ENCODE data around the gene PTPRG. TPM values are rescaled to one million over a fixed set of nuclear protein-coding genes. Genes with fewer than 3 reads are reported as not detected.
"Not testable (repeated sequence)": the region's sequence is repeated elsewhere in the genome, so short reads cannot be mapped to it uniquely, and the experiment has no call there.

PTPRG gene
- total RNA-seq, 3 donors from 2014 or later: 0.10 to 0.19 (median 0.13) TPM

DNA sequence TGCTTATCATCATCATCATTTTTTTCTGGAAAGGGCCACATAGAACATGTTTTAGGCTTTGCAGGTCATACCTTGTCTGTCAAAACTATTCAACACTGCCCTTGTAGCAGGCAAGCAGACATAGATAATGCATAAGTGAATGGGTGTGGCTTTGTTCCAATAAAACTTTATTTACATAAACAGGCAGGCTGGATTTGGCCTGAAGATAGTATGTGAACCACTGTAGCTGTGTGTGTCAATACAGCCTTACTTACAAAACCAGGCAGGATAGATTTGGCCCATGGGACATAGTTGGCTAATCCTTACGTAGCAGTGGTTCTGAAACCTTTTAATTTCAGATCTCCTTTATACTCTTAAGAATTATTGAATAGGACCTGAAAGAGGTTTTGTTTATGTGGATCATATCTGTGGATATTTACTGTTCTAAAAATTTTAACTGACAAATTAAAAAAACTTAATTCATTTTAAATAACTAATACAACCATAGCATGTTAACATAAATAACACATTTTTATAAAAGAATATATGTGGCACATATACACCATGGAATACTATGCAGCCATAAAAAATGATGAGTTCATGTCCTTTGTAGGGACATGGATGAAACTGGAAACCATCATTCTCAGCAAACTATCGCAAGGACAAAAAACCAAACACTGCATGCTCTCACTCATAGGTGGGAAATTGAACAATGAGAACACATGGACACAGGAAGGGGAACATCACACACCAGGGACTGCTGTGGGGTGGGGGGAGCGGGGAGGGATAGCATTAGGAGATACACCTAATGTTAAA lies 137.1 kb downstream of the PTPRG start:
- not testable (repeated sequence) for H3K27me3 Mint-ChIP-seq (ENCODE audit: low read depth)

DNA sequence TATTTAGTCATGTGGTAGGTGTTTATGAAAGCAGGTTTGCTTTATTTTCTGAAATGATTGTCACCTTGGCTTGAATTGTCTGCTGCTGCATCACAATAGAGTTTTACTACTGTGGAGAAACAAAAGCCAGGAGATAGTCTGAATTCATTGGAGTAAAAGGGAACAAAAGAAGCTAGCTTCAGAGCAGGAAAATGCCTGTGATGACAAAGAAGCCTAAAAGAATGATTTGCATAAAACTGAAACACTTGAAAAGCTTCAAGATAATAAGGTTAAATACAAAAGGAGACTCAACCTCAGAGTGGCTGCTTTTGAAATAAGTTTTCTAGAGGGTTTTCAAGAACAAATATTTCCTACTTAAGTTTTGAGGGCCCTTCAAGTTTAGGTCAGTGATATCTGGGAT lies 138.3 kb downstream of the PTPRG start:
- no peaks in the 10 kb centered on the region for H3K4me1 Mint-ChIP-seq (ENCODE audit: low read depth)
- DNase-seq (no peak), ATAC-seq (no peak)
- H3K27me3 Mint-ChIP-seq (ENCODE audit: low read depth): no peaks in the 10 kb centered on the region
- H3K9me3 Mint-ChIP-seq: no peaks in the 10 kb centered on the region
- no peaks in the 10 kb centered on the region for H3K36me3 Mint-ChIP-seq (ENCODE audit: insufficient read depth)
- H3K4me3 Mint-ChIP-seq: no peak overlapping the region

More for the DNA sequence above, 137.1 kb downstream of the PTPRG start:
- not testable (repeated sequence) for H3K4me1 Mint-ChIP-seq (ENCODE audit: low read depth); H3K36me3 Mint-ChIP-seq (ENCODE audit: insufficient read depth); H3K9me3 Mint-ChIP-seq; H3K4me3 Mint-ChIP-seq; DNase-seq; ATAC-seq

DNA sequence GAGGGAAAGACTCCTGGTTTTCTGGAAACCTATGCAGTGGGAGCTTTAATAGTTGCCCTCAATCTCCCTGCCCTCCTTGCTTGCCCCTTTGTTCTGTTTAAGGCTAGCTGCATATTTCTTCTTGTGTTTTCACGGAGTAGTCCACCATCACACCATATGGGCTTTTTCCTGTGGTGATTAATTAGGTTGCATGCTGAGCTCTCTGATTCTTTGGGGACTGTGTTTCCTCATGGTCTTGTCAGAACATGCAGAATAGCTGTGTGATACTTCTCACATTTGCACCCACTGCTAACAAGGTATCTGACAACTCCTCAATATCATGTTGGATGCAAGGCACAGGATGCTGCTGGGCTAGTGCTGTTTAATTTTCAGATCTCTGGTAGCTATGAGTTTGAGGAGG lies 139.6 kb downstream of the PTPRG start:
- no peaks in the 10 kb centered on the region for H3K9me3 Mint-ChIP-seq

DNA sequence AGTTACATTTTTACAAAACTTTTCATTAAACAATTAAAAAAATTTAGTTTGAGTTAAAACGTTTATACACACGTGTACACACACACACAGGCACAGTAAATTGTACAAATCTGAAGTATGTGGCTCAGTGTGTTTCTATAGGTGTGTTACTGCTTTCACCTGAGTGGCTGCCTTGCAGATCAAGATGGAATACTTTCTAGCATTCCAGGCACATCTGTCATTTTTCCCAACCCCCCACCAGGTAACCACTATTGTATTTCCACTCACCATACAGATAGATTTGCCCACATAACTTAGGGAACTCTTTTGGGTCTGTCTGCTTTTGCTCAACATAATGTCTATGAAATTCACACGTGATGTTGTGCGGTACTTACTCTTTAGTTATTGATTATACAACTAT lies 141.1 kb downstream of the PTPRG start:
- H3K27me3 Mint-ChIP-seq (ENCODE audit: low read depth): no peaks in the 10 kb centered on the region
- no peak for DNase-seq
- H3K9me3 Mint-ChIP-seq: no peaks in the 10 kb centered on the region
- H3K36me3 Mint-ChIP-seq (ENCODE audit: insufficient read depth): no peaks in the 10 kb centered on the region
- H3K4me1 Mint-ChIP-seq (ENCODE audit: low read depth): no peaks in the 10 kb centered on the region
- no peak overlapping the region for H3K4me3 Mint-ChIP-seq
- no peak for ATAC-seq

More for the DNA sequence above, 139.6 kb downstream of the PTPRG start:
- no peak for DNase-seq
- Mint-ChIP-seq H3K27me3 (ENCODE audit: low read depth) (no peaks in the 10 kb centered on the region), H3K4me1 (ENCODE audit: low read depth) (no peaks in the 10 kb centered on the region), H3K4me3 (no peak overlapping the region), H3K36me3 (ENCODE audit: insufficient read depth) (no peaks in the 10 kb centered on the region)
- ATAC-seq: no peak

DNA sequence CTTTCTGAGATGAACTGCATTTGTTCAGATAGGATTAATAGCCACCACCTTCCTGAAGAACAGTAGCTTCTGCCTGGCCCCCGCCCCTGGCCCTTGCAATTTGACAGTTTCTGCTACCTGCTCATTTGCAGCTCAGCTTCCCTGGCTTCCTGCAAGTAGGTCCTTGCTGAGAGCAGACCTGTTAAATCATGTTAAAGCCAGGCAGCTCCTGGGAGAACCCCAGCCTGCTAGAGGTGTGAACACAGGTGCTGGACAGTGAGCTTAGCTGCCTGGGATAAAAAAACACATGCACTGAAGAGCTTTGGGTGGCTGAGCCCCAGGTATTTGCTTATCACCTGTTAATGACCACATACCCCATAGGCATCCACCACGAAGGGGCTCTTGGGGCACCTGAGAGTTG lies 143.4 kb downstream of the PTPRG start:
- ATAC-seq (no peak), DNase-seq (no peak)
- H3K4me1 Mint-ChIP-seq (ENCODE audit: low read depth): no peaks in the 10 kb centered on the region
- no peak overlapping the region for H3K4me3 Mint-ChIP-seq
- no peaks in the 10 kb centered on the region for H3K27me3 Mint-ChIP-seq (ENCODE audit: low read depth)
- no peaks in the 10 kb centered on the region for H3K36me3 Mint-ChIP-seq (ENCODE audit: insufficient read depth)
- no peaks in the 10 kb centered on the region for H3K9me3 Mint-ChIP-seq

DNA sequence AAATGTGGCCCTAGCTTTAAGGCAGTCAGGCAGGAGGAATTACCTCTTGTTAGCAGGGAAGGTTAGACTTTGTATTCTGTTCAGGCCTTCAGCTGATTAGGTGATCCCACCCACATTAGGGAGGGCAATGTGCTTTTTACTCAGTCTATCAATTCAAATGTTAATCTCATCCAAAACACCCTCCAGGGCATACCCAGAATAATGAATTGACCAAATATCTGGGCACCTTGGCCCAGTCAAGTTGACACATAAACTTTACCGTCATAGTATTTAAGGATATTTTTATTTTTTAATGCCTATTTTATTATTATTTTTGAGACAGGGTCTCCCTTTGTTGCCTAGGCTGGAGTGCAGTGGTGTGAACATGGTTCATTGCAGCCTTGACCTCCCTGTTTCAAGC lies 146.1 kb downstream of the PTPRG start:
- Mint-ChIP-seq H3K4me3 (no peak overlapping the region), H3K4me1 (ENCODE audit: low read depth) (no peaks in the 10 kb centered on the region), H3K9me3 (peaks cover 4% of the 10 kb centered on the region), H3K36me3 (ENCODE audit: insufficient read depth) (no peaks in the 10 kb centered on the region), H3K27me3 (ENCODE audit: low read depth) (no peaks in the 10 kb centered on the region)
- DNase-seq: no peak
- no peak for ATAC-seq

DNA sequence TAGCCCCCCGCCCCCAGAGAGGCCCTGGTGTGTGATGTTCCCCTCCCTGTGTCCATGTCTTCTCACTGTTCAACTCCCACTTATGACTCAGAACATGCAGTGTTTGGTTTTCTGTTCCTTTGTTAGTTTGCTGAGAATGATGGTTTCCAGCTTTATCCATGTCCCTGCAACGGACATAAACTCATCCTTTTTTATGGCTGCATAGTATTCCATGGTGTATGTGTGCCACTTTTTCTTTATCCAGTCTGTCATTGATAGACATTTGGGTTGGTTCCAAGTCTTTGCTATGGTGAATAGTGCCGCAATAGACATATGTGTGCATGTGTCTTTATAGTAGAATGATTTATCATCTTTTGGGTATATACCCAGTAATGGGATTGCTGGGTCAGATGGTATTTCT lies 149.5 kb downstream of the PTPRG start:
- not testable (repeated sequence) for ATAC-seq; H3K27me3 Mint-ChIP-seq (ENCODE audit: low read depth); H3K36me3 Mint-ChIP-seq (ENCODE audit: insufficient read depth); H3K4me1 Mint-ChIP-seq (ENCODE audit: low read depth); H3K4me3 Mint-ChIP-seq; H3K9me3 Mint-ChIP-seq; DNase-seq

DNA sequence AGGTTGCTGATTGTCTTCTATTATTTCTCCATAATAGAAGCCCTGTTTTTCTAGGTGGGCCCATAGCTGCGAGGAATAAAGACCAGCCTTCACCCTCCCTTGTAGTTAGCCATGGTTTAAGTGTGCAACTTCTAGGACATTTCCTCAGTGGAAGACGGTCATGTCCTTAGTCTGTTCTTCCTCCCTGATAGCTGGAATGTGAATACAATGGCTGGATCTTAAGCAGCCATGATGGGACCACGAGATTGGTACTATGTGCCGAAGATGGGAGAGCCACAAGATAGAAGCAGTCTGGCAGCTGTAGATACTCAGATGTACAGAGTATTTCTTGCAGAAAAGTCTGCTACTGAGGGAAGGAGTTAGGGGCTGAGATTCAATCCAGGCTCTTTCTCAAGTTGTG lies 152.9 kb downstream of the PTPRG start:
- H3K36me3 Mint-ChIP-seq (ENCODE audit: insufficient read depth): no peaks in the 10 kb centered on the region
- DNase-seq (no peak), ATAC-seq (no peak)

DNA sequence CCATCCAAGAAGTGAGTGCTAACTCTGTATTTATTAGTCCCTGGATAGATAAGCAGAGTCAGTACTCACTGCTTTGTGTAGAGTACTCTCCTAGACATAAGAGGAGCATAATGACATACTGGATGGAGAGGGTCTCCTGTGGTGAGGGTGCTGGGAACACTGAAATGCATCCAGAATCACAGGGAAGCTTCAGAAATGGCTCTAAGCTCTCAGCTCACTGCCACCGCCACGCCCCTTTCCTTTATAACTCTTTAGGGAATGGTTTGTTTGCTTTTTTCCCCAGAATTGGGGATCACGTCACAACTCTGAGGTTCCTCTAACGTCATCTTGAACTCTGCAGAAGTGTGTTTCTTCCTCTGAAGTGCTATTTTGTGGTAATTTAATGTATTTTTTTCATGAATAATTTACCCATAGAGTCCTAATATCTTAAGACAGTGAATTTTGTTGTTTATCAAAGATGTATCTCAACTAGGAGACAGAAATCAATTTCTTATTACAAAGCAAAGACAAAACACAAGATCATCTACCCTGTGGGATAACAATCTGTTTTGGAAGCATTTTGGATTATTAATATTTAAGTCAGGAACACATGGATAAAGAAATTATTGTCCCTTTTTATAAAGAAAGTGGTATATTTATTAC lies 154.6 kb downstream of the PTPRG start:
- Mint-ChIP-seq H3K4me1 (ENCODE audit: low read depth) (no peaks in the 10 kb centered on the region), H3K9me3 (no peaks in the 10 kb centered on the region), H3K4me3 (no peak overlapping the region), H3K27me3 (ENCODE audit: low read depth) (no peaks in the 10 kb centered on the region), H3K36me3 (ENCODE audit: insufficient read depth) (no peaks in the 10 kb centered on the region)
- no peak for ATAC-seq
- DNase-seq: no peak

More for the DNA sequence above, 152.9 kb downstream of the PTPRG start:
- Mint-ChIP-seq H3K27me3 (ENCODE audit: low read depth) (no peaks in the 10 kb centered on the region), H3K9me3 (peaks cover 4% of the 10 kb centered on the region), H3K4me1 (ENCODE audit: low read depth) (no peaks in the 10 kb centered on the region), H3K4me3 (no peak overlapping the region)

DNA sequence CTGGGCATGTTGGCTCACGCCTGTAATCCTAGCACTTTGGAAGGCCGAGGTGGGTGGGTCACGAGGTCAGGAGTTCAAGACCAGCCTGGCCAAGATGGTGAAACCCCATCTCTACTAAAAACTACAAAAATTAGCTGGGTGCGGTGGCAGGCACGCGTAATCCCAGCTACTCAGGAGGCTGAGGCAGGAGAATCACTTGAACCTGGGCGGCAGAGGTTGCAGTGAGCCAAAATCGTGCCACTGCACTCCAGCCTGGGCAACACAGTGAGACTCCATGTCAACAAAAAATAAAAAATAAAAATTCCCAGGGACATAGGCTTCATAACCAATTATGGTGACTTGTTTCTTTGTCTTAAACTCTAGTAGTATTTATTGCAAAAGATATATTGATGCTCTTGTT lies 155.3 kb downstream of the PTPRG start:
- not testable (repeated sequence) for DNase-seq; H3K27me3 Mint-ChIP-seq (ENCODE audit: low read depth); ATAC-seq; H3K4me3 Mint-ChIP-seq; H3K9me3 Mint-ChIP-seq; H3K36me3 Mint-ChIP-seq (ENCODE audit: insufficient read depth); H3K4me1 Mint-ChIP-seq (ENCODE audit: low read depth)

DNA sequence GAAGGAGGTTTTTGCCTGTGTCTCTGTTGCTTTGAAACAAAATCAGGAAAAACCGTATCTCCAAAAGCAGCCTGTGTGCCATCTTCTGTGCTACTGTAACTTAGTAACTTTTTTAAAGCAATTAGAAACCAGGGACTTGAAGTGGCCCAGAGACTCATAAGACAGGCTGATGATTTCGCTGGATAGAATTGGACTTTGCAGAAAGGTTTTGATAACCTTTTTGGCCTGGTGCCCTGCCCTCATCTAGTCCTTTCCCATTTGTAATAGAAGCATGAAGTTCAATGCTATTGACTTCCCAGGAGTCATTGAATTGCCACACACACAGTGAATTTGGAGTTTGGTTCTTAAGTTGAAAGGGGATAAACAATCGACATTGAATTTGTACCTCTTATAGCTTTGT lies 157.2 kb downstream of the PTPRG start:
- H3K36me3 Mint-ChIP-seq (ENCODE audit: insufficient read depth): no peaks in the 10 kb centered on the region
- no peaks in the 10 kb centered on the region for H3K9me3 Mint-ChIP-seq
- no peaks in the 10 kb centered on the region for H3K27me3 Mint-ChIP-seq (ENCODE audit: low read depth)
- no peak overlapping the region for H3K4me3 Mint-ChIP-seq
- H3K4me1 Mint-ChIP-seq (ENCODE audit: low read depth): no peaks in the 10 kb centered on the region
- no peak for DNase-seq
- no peak for ATAC-seq

DNA sequence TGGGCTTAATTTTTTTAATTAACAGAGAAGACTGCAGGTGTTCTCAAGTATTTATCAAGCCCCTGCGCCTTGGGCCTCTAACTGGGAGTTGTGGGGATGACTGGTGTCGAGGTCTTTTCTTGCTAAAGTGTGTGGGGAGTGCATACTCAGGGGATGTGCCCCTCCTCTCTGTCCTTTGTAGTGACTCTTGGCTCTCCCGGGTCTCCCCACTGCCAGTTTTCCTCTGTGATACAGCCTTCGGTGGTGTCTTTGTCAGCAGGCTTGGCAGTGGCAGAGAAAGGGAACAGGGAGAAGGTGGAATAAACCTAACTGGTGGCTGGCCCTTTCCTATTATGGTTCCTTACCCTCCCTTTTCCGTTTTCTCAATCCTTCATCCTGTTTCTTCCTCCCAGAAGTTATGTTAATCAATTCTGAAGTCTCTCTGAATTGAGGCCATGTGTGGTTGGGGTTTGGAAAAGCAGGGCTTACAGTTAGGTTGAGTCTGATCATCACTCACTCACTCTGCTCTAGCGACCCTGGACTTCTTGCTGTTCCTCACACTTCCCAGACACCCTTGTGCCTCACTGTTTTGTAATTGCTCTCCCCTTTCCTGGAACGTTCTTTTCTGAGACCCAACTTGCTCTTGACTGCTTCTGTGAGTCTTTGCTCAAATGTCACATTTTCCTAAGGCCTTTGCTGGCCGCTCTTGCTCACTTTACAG lies 158.1 kb downstream of the PTPRG start:
- Mint-ChIP-seq H3K36me3 (ENCODE audit: insufficient read depth) (no peaks in the 10 kb centered on the region), H3K9me3 (peaks cover 2% of the 10 kb centered on the region), H3K27me3 (ENCODE audit: low read depth) (no peaks in the 10 kb centered on the region), H3K4me3 (no peak overlapping the region), H3K4me1 (ENCODE audit: low read depth) (no peaks in the 10 kb centered on the region)
- ATAC-seq (no peak), DNase-seq (no peak)

DNA sequence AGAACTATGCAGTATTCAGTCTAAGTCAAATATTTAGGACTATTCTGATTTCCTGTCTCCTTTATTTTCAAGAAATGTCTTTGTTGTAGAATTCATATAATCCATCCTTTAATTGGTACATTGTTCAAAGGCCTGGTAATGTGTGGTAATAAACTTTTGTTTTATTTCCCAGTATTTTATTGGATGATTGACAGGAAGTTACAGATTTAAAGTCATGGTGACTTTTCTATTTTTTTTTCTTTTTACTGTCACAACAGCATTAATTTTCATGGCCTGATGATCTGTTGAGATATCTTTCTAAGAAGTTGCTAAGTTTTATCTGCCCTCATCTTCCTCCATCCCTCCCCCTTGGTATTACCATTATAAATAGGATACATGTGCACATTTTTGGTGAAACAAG lies 161.7 kb downstream of the PTPRG start:
- Mint-ChIP-seq H3K27me3 (ENCODE audit: low read depth) (no peaks in the 10 kb centered on the region), H3K9me3 (peaks cover 11% of the 10 kb centered on the region), H3K4me1 (ENCODE audit: low read depth) (no peaks in the 10 kb centered on the region), H3K4me3 (no peak overlapping the region), H3K36me3 (ENCODE audit: insufficient read depth) (no peaks in the 10 kb centered on the region)
- DNase-seq: no peak
- ATAC-seq: no peak

DNA sequence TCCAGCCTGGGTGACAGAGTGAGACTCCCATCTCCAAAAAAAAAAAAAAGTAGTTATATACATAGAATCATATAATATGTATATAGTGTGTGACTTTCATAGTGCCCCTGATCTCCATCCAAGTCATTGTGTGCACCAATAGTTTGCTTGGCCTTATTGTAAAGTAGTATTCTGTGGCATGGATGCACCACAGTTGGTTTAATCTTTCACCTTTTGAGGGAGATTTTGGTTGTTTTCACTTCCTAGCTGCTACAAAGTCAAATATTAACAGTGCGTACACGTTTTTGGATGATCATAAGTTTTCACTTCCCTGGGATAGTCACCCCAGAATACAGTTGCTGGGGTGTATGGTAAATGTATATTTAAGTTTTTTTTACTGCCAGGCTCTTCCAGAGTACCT lies 162.8 kb downstream of the PTPRG start:
- no peaks in the 10 kb centered on the region for H3K4me1 Mint-ChIP-seq (ENCODE audit: low read depth)
- H3K27me3 Mint-ChIP-seq (ENCODE audit: low read depth): no peaks in the 10 kb centered on the region
- H3K36me3 Mint-ChIP-seq (ENCODE audit: insufficient read depth): no peaks in the 10 kb centered on the region
- H3K9me3 Mint-ChIP-seq: peaks cover 11% of the 10 kb centered on the region
- DNase-seq (no peak), ATAC-seq (no peak)
- H3K4me3 Mint-ChIP-seq: no peak overlapping the region

DNA sequence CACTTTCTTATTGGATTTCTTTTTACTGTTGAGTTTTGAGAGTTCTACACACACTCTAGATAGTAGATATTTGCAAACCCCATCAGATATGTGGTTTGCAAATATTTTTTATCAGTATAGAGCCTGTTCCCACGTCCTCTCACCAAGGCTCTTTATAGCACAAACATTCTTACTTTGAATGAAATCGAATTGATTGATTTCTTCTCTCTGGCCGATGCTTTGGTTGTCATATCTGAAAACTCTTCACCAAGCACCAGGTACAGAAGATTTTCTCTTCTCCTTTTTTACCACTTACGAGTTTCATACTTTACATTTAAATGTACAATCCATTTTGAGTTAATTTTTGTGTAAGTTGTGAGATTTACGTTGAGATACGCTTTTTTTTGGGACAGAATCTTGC lies 163.4 kb downstream of the PTPRG start:
- no peak for DNase-seq
- Mint-ChIP-seq H3K27me3 (ENCODE audit: low read depth) (no peaks in the 10 kb centered on the region), H3K9me3 (peaks cover 11% of the 10 kb centered on the region), H3K4me3 (no peak overlapping the region), H3K4me1 (ENCODE audit: low read depth) (no peaks in the 10 kb centered on the region), H3K36me3 (ENCODE audit: insufficient read depth) (no peaks in the 10 kb centered on the region)
- ATAC-seq: no peak
